GM23338 (cell line): ENCODE measurements around the gene ZNF283. TPM values are rescaled to one million over a fixed set of nuclear protein-coding genes. Genes with fewer than 3 reads are reported as not detected.
A peak's percentile ranks its signal among the peaks of the same experiment; 100 is the strongest.

Source experiments
- ATAC-seq: fragments of 200-7000 bp; cut with Tn5 transposase; 3 replicates; pipeline ENCODE4 v1.9.1; 2020
- DNase-seq: peaks from one replicate; pipeline ENCODE4 v3.0.0-alpha.2; 2015; ENCODE audit warnings: low spot score
- H2AFZ ChIP-seq: fragments of 200-600 bp; sonication (generic); 2 replicates; pipeline ENCODE4 v1.8.0; 2016; ENCODE audit warnings: antibody characterized with exemption, mild to moderate bottlenecking, moderate library complexity
- H3F3A ChIP-seq: fragments of 200-600 bp; sonication (generic); replicated peaks from 2 replicates; pipeline ENCODE4 v1.8.0; 2017; ENCODE audit warnings: antibody characterized with exemption, mixed run types, low read depth
- H3K27ac ChIP-seq: fragments of 200-600 bp; sonication (generic); 2 replicates; pipeline ENCODE4 v1.6.1; 2016; ENCODE audit warnings: low read depth
- H3K27me3 ChIP-seq: fragments of 200-600 bp; sonication (generic); 2 replicates; pipeline ENCODE4 v1.8.0; 2016; ENCODE audit warnings: mild to moderate bottlenecking, mixed run types, moderate library complexity; ENCODE audit not compliant: insufficient read depth
- H3K36me3 ChIP-seq: fragments of 200-600 bp; sonication (generic); 2 replicates; pipeline ENCODE4 v1.8.0; 2016; ENCODE audit warnings: mild to moderate bottlenecking; ENCODE audit not compliant: insufficient read depth
- H3K4me1 ChIP-seq: fragments of 200-600 bp; sonication (generic); 2 replicates; pipeline ENCODE4 v1.8.0; 2016; ENCODE audit warnings: mild to moderate bottlenecking, moderate library complexity; ENCODE audit not compliant: insufficient read depth
- H3K4me2 ChIP-seq: fragments of 200-600 bp; sonication (generic); 2 replicates; pipeline ENCODE4 v1.7.1; 2017; ENCODE audit warnings: mixed run types
- H3K4me3 ChIP-seq: fragments of 200-600 bp; sonication (generic); 2 replicates; pipeline ENCODE4 v1.6.1; 2016; ENCODE audit warnings: mixed run types
- H3K79me2 ChIP-seq: fragments of 200-600 bp; sonication (generic); replicated peaks from 2 replicates; pipeline ENCODE4 v1.8.0; 2017; ENCODE audit warnings: mild to moderate bottlenecking; ENCODE audit not compliant: insufficient read depth
- H3K9me2 ChIP-seq: fragments of 200-600 bp; sonication (generic); 2 replicates; pipeline ENCODE4 v1.8.0; 2017; ENCODE audit not compliant: insufficient read depth
- H4K20me1 ChIP-seq: fragments of 200-600 bp; sonication (generic); replicated peaks from 2 replicates; pipeline ENCODE4 v1.8.0; 2017; ENCODE audit warnings: mild to moderate bottlenecking; ENCODE audit not compliant: insufficient read depth
- H3K27ac Mint-ChIP-seq: 2 replicates; pipeline ENCODE4 v1.8.0; 2020; ENCODE audit warnings: inconsistent platforms, mild to moderate bottlenecking, moderate library complexity, mixed read lengths
- H3K27me3 Mint-ChIP-seq: 3 replicates; pipeline ENCODE4 v1.8.0; 2022; ENCODE audit warnings: low read depth, mild to moderate bottlenecking, moderate library complexity, mixed read lengths, inconsistent platforms; ENCODE audit not compliant: insufficient read depth, poor library complexity
- H3K36me3 Mint-ChIP-seq: 3 replicates; pipeline ENCODE4 v1.8.0; 2021; ENCODE audit warnings: low read depth, mild to moderate bottlenecking, inconsistent platforms, moderate library complexity, mixed read lengths
- H3K4me1 Mint-ChIP-seq: 3 replicates; pipeline ENCODE4 v1.8.0; 2020; ENCODE audit warnings: mild to moderate bottlenecking, inconsistent platforms, mixed read lengths
- H3K4me3 Mint-ChIP-seq: 3 replicates; pipeline ENCODE4 v1.8.0; 2021; ENCODE audit warnings: moderate library complexity, mild to moderate bottlenecking, inconsistent platforms, mixed read lengths
- H3K9me3 Mint-ChIP-seq: 3 replicates; pipeline ENCODE4 v1.8.0; 2020; ENCODE audit warnings: moderate library complexity, mild to moderate bottlenecking, inconsistent platforms, mixed read lengths
- CREB1 ChIP-seq: fragments of 250-450 bp; sonication (Bioruptor Pico); IDR thresholded peaks from 2 replicates; pipeline ENCODE4 v1.5.0; 2020; ENCODE audit warnings: low read depth, mild to moderate bottlenecking, moderate library complexity
- CTCF ChIP-seq, 2 experiments: fragments of 200-600 bp in 1 of 2; sonication (generic) in 1 of 2; conservative IDR thresholded peaks; 2 replicates each; pipeline versions ENCODE4 v1.5.1 to v1.6.1; 2016 to 2017; ENCODE audit warnings: antibody characterized with exemption in 2 of 2, low read depth in 2 of 2, mild to moderate bottlenecking in 2 of 2, moderate library complexity in 1 of 2
- EZH2phosphoT487 ChIP-seq: fragments of 200-600 bp; sonication (generic); IDR thresholded peaks from one replicate; pipeline ENCODE4 v1.8.1; 2018; ENCODE audit warnings: antibody characterized with exemption; ENCODE audit not compliant: unreplicated experiment
- JUNB ChIP-seq: IDR thresholded peaks from one replicate; pipeline ENCODE4 v1.6.1; 2016; ENCODE audit warnings: antibody characterized with exemption; ENCODE audit not compliant: unreplicated experiment
- REST ChIP-seq: IDR thresholded peaks from one replicate; pipeline ENCODE4 v1.6.1; 2018; ENCODE audit warnings: antibody characterized with exemption; ENCODE audit not compliant: unreplicated experiment
- STAT1 ChIP-seq: IDR thresholded peaks from one replicate; pipeline ENCODE4 v1.6.1; 2016; ENCODE audit warnings: antibody characterized with exemption; ENCODE audit not compliant: unreplicated experiment
- ZNF114 ChIP-seq: fragments of 250-450 bp; sonication (Bioruptor Pico); IDR thresholded peaks from 2 replicates; pipeline ENCODE4 v1.5.0; 2020; ENCODE audit warnings: mild to moderate bottlenecking, moderate library complexity
- polyA plus RNA-seq: library from polyadenylated mRNA; unstranded; fragments of >200 nt; fragmentation: Nextera tagmentation; extraction: Ambion mirVana; gene quantifications from 2 replicates; pipeline ENCODE4 v1.2.1, GENCODE V29; 2016
- total RNA-seq: library from RNA; depleted of rRNA; stranded (reverse); fragments of >200 nt; shearing (Covaris generic); gene quantifications from 2 replicates; pipeline ENCODE4 v1.2.3, GENCODE V29; 2014
- TF ChIP-seq, protein P1 (sequence below): fragments of 250-450 bp; sonication (Bioruptor Pico); IDR thresholded peaks from 2 replicates; pipeline ENCODE4 v1.5.0; 2020; ENCODE audit warnings: mild to moderate bottlenecking, moderate library complexity

ZNF283 gene
- total and polyA plus RNA-seq, 2 experiments from 2014 or later, result 3.1 to 12.0 TPM

DNA sequence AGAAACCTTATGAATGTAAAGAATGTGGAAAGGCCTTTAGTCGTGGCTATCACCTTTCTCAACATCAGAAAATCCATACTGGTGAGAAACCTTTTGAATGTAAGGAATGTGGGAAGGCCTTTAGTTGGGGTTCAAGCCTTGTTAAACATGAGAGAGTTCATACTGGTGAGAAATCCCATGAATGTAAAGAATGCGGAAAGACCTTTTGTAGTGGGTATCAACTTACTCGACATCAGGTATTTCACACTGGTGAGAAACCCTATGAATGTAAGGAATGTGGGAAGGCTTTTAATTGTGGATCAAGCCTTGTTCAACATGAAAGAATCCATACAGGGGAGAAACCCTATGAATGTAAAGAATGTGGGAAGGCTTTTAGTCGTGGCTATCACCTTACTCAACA lies 20.8 kb downstream of the ZNF283 start:
- H3K27ac Mint-ChIP-seq, result no peak overlapping the region
- no peaks in the 10 kb centered on the region for H3K4me1 Mint-ChIP-seq
- ATAC-seq (no peak), DNase-seq (peak; percentile 55)
- H3K9me3 Mint-ChIP-seq, result peaks cover 88% of the 10 kb centered on the region
- H3K4me1 ChIP-seq, result no peaks in the 10 kb centered on the region
- H3K9me2 ChIP-seq, result no peaks in the 10 kb centered on the region
- TF ChIP-seq STAT1 (no peak), ZNF114 (CRISPR knock-in tag) (no peak), EZH2phosphoT487 (no peak), CTCF (conservative IDR thresholded peaks at IDR 0.05; ENCODE audit: low read depth in 2 of 2) (no peak), REST (no peak), CREB1 (CRISPR knock-in tag) (no peak), JUNB (no peak)
- TF ChIP-seq, protein P1, sequence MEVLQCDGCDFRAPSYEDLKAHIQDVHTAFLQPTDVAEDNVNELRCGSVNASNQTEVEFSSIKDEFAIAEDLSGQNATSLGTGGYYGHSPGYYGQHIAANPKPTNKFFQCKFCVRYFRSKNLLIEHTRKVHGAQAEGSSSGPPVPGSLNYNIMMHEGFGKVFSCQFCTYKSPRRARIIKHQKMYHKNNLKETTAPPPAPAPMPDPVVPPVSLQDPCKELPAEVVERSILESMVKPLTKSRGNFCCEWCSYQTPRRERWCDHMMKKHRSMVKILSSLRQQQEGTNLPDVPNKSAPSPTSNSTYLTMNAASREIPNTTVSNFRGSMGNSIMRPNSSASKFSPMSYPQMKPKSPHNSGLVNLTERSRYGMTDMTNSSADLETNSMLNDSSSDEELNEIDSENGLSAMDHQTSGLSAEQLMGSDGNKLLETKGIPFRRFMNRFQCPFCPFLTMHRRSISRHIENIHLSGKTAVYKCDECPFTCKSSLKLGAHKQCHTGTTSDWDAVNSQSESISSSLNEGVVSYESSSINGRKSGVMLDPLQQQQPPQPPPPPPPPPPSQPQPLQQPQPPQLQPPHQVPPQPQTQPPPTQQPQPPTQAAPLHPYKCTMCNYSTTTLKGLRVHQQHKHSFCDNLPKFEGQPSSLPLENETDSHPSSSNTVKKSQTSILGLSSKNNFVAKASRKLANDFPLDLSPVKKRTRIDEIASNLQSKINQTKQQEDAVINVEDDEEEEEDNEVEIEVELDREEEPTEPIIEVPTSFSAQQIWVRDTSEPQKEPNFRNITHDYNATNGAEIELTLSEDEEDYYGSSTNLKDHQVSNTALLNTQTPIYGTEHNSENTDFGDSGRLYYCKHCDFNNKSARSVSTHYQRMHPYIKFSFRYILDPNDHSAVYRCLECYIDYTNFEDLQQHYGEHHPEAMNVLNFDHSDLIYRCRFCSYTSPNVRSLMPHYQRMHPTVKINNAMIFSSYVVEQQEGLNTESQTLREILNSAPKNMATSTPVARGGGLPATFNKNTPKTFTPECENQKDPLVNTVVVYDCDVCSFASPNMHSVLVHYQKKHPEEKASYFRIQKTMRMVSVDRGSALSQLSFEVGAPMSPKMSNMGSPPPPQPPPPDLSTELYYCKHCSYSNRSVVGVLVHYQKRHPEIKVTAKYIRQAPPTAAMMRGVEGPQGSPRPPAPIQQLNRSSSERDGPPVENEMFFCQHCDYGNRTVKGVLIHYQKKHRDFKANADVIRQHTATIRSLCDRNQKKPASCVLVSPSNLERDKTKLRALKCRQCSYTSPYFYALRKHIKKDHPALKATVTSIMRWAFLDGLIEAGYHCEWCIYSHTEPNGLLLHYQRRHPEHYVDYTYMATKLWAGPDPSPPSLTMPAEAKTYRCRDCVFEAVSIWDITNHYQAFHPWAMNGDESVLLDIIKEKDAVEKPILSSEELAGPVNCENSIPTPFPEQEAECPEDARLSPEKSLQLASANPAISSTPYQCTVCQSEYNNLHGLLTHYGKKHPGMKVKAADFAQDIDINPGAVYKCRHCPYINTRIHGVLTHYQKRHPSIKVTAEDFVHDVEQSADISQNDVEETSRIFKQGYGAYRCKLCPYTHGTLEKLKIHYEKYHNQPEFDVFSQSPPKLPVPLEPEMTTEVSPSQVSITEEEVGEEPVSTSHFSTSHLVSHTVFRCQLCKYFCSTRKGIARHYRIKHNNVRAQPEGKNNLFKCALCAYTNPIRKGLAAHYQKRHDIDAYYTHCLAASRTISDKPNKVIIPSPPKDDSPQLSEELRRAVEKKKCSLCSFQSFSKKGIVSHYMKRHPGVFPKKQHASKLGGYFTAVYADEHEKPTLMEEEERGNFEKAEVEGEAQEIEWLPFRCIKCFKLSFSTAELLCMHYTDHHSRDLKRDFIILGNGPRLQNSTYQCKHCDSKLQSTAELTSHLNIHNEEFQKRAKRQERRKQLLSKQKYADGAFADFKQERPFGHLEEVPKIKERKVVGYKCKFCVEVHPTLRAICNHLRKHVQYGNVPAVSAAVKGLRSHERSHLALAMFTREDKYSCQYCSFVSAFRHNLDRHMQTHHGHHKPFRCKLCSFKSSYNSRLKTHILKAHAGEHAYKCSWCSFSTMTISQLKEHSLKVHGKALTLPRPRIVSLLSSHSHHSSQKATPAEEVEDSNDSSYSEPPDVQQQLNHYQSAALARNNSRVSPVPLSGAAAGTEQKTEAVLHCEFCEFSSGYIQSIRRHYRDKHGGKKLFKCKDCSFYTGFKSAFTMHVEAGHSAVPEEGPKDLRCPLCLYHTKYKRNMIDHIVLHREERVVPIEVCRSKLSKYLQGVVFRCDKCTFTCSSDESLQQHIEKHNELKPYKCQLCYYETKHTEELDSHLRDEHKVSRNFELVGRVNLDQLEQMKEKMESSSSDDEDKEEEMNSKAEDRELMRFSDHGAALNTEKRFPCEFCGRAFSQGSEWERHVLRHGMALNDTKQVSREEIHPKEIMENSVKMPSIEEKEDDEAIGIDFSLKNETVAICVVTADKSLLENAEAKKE, result no peak
- H3K79me2 ChIP-seq, result no peaks in the 10 kb centered on the region
- no peaks in the 10 kb centered on the region for H4K20me1 ChIP-seq
- peaks cover 87% of the 10 kb centered on the region for H3K36me3 Mint-ChIP-seq
- H3K36me3 ChIP-seq, result peaks cover 64% of the 10 kb centered on the region
- no peak overlapping the region for H3K4me3 ChIP-seq
- no peaks in the 10 kb centered on the region for H3K27me3 ChIP-seq
- H3F3A ChIP-seq, result no peaks in the 10 kb centered on the region
- no peak overlapping the region for H2AFZ ChIP-seq
- H3K27me3 Mint-ChIP-seq, result no peaks in the 10 kb centered on the region
- H3K27ac ChIP-seq, result peak overlapping the region; percentile 16; the same call in 1 of the 2 replicates
- no peak overlapping the region for H3K4me3 Mint-ChIP-seq
- no peak overlapping the region for H3K4me2 ChIP-seq
